Fibroblast of pulmonary artery (primary cell): Measurements from ENCODE around the gene CALML3.

Experiments used
- DNase-seq: peaks from one replicate; pipeline ENCODE4 v3.0.0-alpha.2; 2010; ENCODE audit warnings: low read depth
- H3K4me3 ChIP-seq: replicated peaks from 2 replicates; pipeline ENCODE4 v1.5.1; 2011; ENCODE audit warnings: low read depth, mild to moderate bottlenecking, control low read depth, low read length, moderate library complexity
- TF ChIP-seq, protein P1 (sequence below): IDR thresholded peaks from 2 replicates; pipeline ENCODE4 v1.5.1; 2011; ENCODE audit warnings: mild to moderate bottlenecking, control low read depth, low read length, inconsistent platforms; ENCODE audit errors: missing control alignments

The CALML3 gene

GRCh38 chr10:5508786-5509185, 16.0 kb upstream of the CALML3 start:
- no peak overlapping the region for H3K4me3 ChIP-seq
- TF ChIP-seq, protein P1, sequence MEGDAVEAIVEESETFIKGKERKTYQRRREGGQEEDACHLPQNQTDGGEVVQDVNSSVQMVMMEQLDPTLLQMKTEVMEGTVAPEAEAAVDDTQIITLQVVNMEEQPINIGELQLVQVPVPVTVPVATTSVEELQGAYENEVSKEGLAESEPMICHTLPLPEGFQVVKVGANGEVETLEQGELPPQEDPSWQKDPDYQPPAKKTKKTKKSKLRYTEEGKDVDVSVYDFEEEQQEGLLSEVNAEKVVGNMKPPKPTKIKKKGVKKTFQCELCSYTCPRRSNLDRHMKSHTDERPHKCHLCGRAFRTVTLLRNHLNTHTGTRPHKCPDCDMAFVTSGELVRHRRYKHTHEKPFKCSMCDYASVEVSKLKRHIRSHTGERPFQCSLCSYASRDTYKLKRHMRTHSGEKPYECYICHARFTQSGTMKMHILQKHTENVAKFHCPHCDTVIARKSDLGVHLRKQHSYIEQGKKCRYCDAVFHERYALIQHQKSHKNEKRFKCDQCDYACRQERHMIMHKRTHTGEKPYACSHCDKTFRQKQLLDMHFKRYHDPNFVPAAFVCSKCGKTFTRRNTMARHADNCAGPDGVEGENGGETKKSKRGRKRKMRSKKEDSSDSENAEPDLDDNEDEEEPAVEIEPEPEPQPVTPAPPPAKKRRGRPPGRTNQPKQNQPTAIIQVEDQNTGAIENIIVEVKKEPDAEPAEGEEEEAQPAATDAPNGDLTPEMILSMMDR: no peak
- no peak for DNase-seq

GRCh38 chr10:5509236-5509635, 15.5 kb upstream of the CALML3 start:
- no peak for DNase-seq
- H3K4me3 ChIP-seq: no peak overlapping the region
- TF ChIP-seq, protein P1: no peak

- TF ChIP-seq, protein P1: no peak
- no peak overlapping the region for H3K4me3 ChIP-seq
- no peak for DNase-seq
Measured at GRCh38 chr10:5509691-5510090, 15.1 kb upstream of the CALML3 start.

DNA sequence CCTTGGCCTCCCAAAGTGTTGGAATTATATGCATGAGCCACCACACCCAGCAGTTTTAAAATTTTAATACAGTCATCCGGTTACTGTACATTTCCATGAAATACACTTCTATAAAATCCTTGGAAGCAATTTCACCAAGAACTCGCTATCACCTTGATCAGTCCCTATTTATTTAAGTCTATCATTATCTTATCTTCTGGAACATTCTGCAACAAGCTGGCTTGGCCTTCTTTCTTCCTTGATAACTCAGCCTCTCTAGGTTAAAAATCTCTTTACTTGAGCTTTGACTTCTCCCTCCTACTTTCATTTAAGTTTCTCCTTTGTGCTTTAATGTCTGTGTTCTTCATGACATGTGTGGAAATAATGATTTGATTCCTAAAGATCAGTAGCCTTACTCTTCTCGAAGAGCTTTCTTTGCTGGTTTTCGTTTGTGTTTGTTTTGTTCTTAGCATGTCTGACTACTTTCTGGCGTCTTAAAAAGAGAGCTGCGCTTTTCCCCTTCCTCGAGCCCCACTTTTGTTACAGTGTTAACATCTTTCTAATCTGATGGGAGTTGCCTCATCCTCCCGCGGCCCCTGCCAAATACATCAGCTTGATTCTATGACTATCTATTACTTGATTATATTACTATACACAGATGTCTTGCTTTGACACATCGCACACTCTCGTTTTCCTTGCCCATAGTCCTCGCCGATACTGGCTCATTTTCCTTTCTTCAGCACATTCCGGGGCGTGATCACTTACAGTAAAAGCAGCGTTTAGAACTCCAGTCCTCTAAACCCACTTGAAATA, 14.3 kb upstream of the CALML3 start:
- DNase-seq: no peak
- TF ChIP-seq, protein P1: no peak
- no peak overlapping the region for H3K4me3 ChIP-seq

- DNase-seq: no peak
- TF ChIP-seq, protein P1: no peak
- no peak overlapping the region for H3K4me3 ChIP-seq
Measured at GRCh38 chr10:5511231-5511884, 13.4 kb upstream of the CALML3 start.

DNA sequence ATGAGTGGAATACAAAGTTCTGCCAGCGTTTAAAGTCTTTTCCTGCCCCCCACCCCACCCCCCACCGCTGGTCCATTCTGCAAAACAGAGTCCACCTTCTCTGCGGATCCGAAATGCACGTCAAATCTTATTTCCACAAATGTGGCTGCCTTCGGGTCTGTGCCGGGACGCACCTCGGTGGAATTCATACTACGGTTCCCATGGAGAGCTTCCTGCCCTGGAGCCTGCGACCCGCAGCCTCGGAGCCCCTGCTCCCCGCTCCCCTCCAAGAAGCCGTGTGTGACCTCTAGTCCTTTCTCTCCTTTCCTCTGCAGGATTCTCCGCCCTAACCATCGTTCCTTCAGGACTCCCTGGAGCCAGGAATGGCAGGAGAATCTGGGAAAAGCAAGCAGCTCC, 12.9 kb upstream of the CALML3 start:
- no peak for DNase-seq
- no peak overlapping the region for H3K4me3 ChIP-seq
- TF ChIP-seq, protein P1: no peak
